Epithelial cell of proximal tubule (primary cell): Measurements from ENCODE around the gene FATE1. TPM values are rescaled to one million over a fixed set of nuclear protein-coding genes. Genes with fewer than 3 reads are reported as not detected.

Source experiments
- DNase-seq: peaks from one replicate; pipeline ENCODE4 v3.0.0-alpha.2; 2011; ENCODE audit warnings: low read depth
- H3K4me3 ChIP-seq: 2 replicates; pipeline ENCODE4 v1.5.1; 2011; ENCODE audit warnings: low read depth, mild to moderate bottlenecking, low read length
- total RNA-seq: library from RNA; depleted of rRNA; stranded (reverse); fragments of >200 nt; gene quantifications from 2 replicates; pipeline ENCODE4 v1.2.3, GENCODE V29; 2015
- TF ChIP-seq, protein P1 (sequence below): conservative IDR thresholded peaks from 2 replicates; pipeline ENCODE4 v1.5.1; 2012; ENCODE audit warnings: low read depth, mild to moderate bottlenecking, low read length

FATE1 gene
- total RNA-seq, 1 donor from 2014 or later: not detected

DNA sequence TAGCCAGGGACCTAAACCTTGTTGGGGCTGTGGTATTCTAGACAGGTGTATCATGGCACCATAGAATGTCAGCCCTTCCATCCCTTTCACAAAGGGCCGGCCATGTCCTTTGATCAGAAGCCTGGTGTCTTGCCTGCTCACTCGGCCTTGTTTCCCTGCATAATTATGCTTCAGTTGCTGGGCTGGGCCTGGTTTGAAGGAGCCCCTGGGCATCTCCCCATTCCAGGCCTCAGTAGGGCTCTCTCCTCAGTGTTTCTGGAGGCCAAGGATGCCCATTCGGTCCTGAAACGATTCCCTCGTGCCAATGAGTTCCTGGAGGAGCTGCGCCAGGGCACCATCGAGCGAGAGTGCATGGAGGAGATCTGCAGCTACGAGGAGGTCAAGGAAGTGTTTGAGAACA lies 16.1 kb upstream of the FATE1 start:
- TF ChIP-seq, protein P1, sequence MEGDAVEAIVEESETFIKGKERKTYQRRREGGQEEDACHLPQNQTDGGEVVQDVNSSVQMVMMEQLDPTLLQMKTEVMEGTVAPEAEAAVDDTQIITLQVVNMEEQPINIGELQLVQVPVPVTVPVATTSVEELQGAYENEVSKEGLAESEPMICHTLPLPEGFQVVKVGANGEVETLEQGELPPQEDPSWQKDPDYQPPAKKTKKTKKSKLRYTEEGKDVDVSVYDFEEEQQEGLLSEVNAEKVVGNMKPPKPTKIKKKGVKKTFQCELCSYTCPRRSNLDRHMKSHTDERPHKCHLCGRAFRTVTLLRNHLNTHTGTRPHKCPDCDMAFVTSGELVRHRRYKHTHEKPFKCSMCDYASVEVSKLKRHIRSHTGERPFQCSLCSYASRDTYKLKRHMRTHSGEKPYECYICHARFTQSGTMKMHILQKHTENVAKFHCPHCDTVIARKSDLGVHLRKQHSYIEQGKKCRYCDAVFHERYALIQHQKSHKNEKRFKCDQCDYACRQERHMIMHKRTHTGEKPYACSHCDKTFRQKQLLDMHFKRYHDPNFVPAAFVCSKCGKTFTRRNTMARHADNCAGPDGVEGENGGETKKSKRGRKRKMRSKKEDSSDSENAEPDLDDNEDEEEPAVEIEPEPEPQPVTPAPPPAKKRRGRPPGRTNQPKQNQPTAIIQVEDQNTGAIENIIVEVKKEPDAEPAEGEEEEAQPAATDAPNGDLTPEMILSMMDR: no peak
- no peak overlapping the region for H3K4me3 ChIP-seq
- DNase-seq: no peak

DNA sequence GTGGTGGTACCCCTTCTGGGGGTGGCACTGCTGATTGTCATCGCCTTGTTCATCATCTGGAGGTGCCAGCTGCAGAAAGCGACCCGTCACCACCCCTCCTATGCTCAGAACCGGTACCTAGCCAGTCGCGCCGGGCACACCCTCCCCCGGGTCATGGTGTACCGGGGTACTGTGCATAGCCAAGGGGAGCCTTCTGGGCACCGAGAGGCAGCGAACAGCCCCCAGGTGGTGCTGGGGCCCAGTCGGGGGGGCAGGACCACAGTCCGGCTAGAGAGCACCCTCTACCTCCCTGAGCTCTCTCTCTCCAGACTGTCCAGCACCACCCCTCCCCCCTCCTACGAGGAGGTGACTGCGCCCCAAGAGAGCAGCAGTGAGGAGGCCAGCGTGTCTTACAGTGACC lies 15.3 kb upstream of the FATE1 start:
- TF ChIP-seq, protein P1: no peak
- H3K4me3 ChIP-seq: no peak overlapping the region

DNA sequence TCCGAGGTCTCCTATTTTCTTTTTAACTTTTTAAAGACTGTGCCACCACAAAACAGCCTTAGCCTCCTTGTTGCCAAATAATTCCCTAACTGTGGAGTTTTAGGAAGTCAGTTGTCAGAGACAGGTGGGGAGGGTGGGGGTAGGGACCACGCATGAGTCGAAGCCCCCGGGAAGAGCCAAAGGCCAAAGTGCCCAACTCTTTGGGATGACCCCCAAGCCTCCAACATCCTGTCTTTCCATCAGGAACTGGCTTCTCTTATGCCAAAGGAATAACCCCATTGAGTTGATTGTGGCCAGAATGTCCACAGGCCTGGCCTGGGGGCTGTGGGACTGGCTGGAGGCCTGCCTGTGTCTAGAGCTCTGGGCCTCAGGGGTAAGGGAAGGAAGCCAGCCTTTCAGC lies 14.8 kb upstream of the FATE1 start:
- no peak for DNase-seq
- no peak overlapping the region for H3K4me3 ChIP-seq
- TF ChIP-seq, protein P1: no peak

More for the DNA sequence above, 15.3 kb upstream of the FATE1 start:
- no peak for DNase-seq

DNA sequence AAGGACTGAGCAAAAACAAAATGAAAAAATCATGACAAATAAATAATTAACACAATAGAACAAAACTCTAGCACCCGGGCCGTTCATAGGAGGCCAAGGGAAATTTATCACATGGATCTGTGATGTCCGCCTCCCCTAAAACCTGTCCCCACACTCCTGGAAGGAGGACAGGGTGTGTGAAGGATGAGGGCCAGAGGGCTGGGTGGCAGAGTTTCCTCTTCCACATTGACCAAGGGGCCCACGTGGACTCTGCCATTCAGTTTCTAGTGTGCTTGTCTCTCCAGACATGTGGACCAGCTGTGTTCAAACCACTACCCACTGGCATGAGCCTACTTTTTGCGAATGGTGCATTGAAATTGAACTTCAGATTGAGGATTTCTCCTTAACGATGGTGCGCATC lies 14.3 kb upstream of the FATE1 start:
- no peak for DNase-seq
- TF ChIP-seq, protein P1: no peak
- no peak overlapping the region for H3K4me3 ChIP-seq

DNA sequence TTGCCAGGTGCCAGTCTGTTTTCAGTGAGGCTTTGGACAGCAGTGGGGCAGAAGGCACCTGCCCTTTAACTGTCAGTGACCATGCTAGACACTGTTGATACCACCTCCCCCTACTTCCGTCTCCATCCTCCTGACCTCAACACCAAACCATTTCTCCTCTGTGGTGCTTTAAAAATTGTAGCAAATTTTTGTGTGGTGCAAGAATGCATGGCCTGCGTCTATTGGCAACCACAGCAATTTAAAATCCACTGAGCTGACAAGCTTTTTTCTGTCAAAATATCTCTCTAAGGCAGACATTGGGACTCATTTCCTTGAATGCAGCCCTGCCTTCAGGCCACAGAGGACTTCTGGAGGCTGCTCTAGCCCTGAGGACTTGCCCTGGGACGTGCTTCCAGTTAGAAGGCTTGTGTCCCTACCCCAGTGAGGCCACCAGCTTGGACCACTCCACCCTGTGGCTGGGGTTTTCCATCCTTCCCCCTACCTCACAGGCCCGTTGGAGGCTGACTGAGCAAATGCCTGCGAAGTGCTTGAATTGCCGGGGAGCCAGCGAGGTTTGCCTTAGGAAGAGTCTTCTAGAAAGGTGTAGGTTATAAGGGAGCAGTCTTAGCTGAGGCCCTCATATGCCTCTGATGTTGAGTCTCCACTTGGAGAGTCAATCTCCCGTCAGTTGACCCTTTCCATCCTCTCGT lies 13.7 kb upstream of the FATE1 start:
- TF ChIP-seq, protein P1: no peak
- no peak for DNase-seq
- H3K4me3 ChIP-seq: no peak overlapping the region

DNA sequence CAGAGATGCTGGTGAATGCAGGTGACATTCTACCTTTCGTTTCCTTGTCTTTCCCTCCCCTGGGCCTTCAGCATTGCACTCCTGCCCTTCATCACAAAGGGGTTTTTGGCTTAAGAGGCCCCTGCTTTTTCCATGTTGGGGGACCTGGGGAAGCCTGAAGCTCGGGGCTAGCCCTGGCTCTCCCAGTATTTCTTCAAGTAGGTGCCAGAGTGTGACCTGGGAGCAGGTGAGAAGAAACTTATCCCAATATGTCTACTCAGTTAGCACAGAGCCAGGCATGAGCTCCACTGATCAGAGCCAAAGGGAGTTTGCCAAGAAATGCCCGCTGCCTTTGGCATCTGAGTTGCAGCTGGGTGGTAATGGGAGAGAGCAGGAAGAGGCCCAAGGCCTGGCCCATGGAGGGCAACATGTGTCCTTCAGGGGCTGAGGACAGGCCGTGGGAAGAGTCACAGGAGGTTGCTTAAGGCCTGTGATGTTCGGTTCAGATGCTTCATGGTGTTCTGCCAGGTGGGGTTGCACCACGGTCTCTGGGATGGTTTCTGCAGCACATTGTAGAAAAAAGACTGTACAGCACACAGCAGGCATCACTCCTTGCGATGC lies 13.0 kb upstream of the FATE1 start:
- DNase-seq: no peak
- no peak overlapping the region for H3K4me3 ChIP-seq
- TF ChIP-seq, protein P1: no peak

DNA sequence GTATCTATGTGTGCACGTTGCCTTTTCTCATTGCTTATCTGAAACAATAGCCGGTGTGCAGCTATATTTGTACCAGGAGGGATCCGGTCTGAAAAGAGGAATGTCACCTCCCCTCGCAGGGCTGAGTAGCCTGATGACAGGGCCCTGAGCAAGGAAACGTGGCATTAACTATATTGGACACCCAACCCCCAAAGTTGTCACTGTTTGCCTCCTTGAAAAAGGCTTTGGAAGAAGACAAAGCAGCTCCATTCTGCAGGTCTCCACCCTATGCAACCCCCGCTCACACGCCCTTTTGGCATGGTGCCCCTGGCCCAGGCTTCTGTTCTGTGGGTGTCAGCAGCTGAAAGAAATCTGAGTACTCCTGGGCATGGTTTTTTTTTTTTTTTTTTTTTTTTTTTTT lies 12.3 kb upstream of the FATE1 start:
- TF ChIP-seq, protein P1: no peak
- DNase-seq: no peak
- H3K4me3 ChIP-seq: no peak overlapping the region
